ENCODE results near the gene BBS4. TPM values are rescaled to one million over a fixed set of nuclear protein-coding genes. Genes with fewer than 3 reads are reported as not detected.

BBS4 gene
- polyA plus RNA-seq, 1 donor (not counting 4 experiments of a cell fraction or from before 2014, with no cell fraction given), result 16.5 TPM

DNA sequence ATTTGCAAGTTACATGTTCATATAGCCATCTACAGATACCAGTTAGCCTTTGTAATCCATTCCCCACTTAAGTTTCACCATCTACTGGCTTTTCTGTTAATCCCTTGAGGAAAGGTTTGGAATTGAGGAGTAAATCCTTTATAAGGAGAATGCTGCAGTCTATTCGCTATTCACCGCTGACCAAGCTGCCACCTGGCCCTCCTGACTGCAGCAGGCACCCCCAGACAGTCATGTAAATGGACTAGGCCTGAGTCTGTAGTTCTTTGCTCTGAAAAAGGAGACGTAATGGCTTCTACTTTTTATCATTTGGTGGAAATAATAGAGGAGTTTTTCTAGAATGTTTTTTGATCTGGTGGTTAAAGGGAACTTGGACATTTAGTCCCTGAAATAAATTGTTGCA lies 3.2 kb upstream of the BBS4 start:
- TF ChIP-seq, protein P1, sequence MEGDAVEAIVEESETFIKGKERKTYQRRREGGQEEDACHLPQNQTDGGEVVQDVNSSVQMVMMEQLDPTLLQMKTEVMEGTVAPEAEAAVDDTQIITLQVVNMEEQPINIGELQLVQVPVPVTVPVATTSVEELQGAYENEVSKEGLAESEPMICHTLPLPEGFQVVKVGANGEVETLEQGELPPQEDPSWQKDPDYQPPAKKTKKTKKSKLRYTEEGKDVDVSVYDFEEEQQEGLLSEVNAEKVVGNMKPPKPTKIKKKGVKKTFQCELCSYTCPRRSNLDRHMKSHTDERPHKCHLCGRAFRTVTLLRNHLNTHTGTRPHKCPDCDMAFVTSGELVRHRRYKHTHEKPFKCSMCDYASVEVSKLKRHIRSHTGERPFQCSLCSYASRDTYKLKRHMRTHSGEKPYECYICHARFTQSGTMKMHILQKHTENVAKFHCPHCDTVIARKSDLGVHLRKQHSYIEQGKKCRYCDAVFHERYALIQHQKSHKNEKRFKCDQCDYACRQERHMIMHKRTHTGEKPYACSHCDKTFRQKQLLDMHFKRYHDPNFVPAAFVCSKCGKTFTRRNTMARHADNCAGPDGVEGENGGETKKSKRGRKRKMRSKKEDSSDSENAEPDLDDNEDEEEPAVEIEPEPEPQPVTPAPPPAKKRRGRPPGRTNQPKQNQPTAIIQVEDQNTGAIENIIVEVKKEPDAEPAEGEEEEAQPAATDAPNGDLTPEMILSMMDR (optimal IDR thresholded peaks at IDR 0.05 in 1 of 3, IDR thresholded peaks at IDR 0.05 in 1 of 3, conservative IDR thresholded peaks at IDR 0.05 in 1 of 3; ENCODE audit: extremely low read depth in 1 of 3, insufficient read depth in 2 of 3, low read length in 3 of 3), result no peak
- no peak for TF ChIP-seq EZH2 (IDR thresholded peaks at IDR 0.05; ENCODE audit: low read length)
- peaks cover 4% of the 10 kb centered on the region for H3K27me3 ChIP-seq (ENCODE audit: control insufficient read depth, extremely low read depth, insufficient read depth, low read length)
- H3K9me1 ChIP-seq (ENCODE audit: control insufficient read depth, extremely low read depth, insufficient read depth, low read length), result no peaks in the 10 kb centered on the region
- H3K79me2 ChIP-seq (ENCODE audit: control insufficient read depth, insufficient read depth, low read length), result no peaks in the 10 kb centered on the region
- H2AFZ ChIP-seq (ENCODE audit: control insufficient read depth, low read length), result no peak overlapping the region
- FAIRE-seq (no peak), DNase-seq (ENCODE audit: low read depth, low spot score) (no peak)
- dilution Hi-C loops (cut with MboI; ENCODE audit: extremely low pct_ligation_motif_present, low sequenced_read_pairs), result no loop called here
- H3K4me1 ChIP-seq (ENCODE audit: control insufficient read depth, extremely low read depth, insufficient read depth, low read length), result peaks cover 4% of the 10 kb centered on the region
- H3K9ac ChIP-seq (ENCODE audit: control insufficient read depth, extremely low read depth, insufficient read depth, low read length), result no peak overlapping the region
- no peaks in the 10 kb centered on the region for H4K20me1 ChIP-seq (ENCODE audit: control insufficient read depth, extremely low read depth, insufficient read depth, low read length)
- no peak overlapping the region for H3K4me3 ChIP-seq (ENCODE audit: control insufficient read depth in 2 of 3, extremely low read depth in 1 of 3, insufficient read depth in 2 of 3, low read depth in 1 of 3, low read length in 3 of 3)
- no peak overlapping the region for H3K4me2 ChIP-seq (ENCODE audit: control insufficient read depth, extremely low read depth, insufficient read depth, low read depth, low read length)
- H3K9me3 ChIP-seq (ENCODE audit: control insufficient read depth, low read depth, low read length), result no peaks in the 10 kb centered on the region
- H3K27ac ChIP-seq (ENCODE audit: control insufficient read depth, insufficient read depth, low read length), result no peak overlapping the region
- H3K36me3 ChIP-seq (ENCODE audit: control insufficient read depth in 2 of 2, extremely low read depth in 1 of 2, insufficient read depth in 2 of 2, low read length in 2 of 2), result no peaks in the 10 kb centered on the region

DNA sequence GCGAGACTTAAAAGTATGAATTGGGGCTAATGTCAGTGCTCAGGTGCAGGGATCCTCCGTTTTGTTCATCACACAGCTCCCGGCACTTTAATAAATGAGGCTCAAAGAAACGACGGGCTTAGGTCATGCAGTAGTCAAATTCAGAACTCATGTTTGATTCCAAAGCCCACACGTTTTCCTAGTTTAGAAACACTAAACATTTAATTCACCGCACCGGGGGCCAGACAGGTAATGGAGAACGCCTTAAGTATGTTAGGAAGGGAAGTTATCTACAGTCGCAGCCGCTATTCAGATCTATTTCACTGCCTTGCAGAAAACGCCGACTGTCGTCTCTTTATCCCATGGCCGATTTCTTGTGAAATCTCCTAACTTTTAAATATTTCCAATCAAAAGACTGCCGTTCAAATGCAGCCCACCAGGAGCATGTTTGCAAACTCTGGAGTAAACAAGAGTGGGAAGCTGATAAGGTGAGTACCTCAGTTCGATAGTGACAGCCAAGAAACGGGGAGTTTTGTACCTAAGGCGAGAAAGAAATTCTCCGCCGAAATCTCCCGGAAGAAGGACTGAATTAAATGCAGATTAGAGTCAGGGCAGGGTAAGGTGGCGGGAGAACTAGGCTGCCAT lies 594 bp upstream of the BBS4 start:
- no peaks in the 10 kb centered on the region for H3K36me3 ChIP-seq (ENCODE audit: control insufficient read depth in 2 of 2, extremely low read depth in 1 of 2, insufficient read depth in 2 of 2, low read length in 2 of 2)
- H3K27ac ChIP-seq (ENCODE audit: control insufficient read depth, insufficient read depth, low read length), result peak overlapping the region; percentile 75
- H3K79me2 ChIP-seq (ENCODE audit: control insufficient read depth, insufficient read depth, low read length), result peaks cover 2% of the 10 kb centered on the region
- peak overlapping the region; percentile 97 for H2AFZ ChIP-seq (ENCODE audit: control insufficient read depth, low read length)
- FAIRE-seq, result no peak
- dilution Hi-C loops (cut with MboI; ENCODE audit: extremely low pct_ligation_motif_present, low sequenced_read_pairs), result no loop called here
- H3K27me3 ChIP-seq (ENCODE audit: control insufficient read depth, extremely low read depth, insufficient read depth, low read length), result no peaks in the 10 kb centered on the region
- H4K20me1 ChIP-seq (ENCODE audit: control insufficient read depth, extremely low read depth, insufficient read depth, low read length), result no peaks in the 10 kb centered on the region
- H3K4me1 ChIP-seq (ENCODE audit: control insufficient read depth, extremely low read depth, insufficient read depth, low read length), result peaks cover 4% of the 10 kb centered on the region
- H3K9me3 ChIP-seq (ENCODE audit: control insufficient read depth, low read depth, low read length), result no peaks in the 10 kb centered on the region
- H3K4me3 ChIP-seq (ENCODE audit: control insufficient read depth in 2 of 3, extremely low read depth in 1 of 3, insufficient read depth in 2 of 3, low read depth in 1 of 3, low read length in 3 of 3), result peak overlapping the region; percentile 68 to 87 (median 78)
- no peaks in the 10 kb centered on the region for H3K9me1 ChIP-seq (ENCODE audit: control insufficient read depth, extremely low read depth, insufficient read depth, low read length)
- DNase-seq (ENCODE audit: low read depth, low spot score), result no peak
- peak overlapping the region; percentile 97 for H3K4me2 ChIP-seq (ENCODE audit: control insufficient read depth, extremely low read depth, insufficient read depth, low read depth, low read length)
- TF ChIP-seq EZH2 (IDR thresholded peaks at IDR 0.05; ENCODE audit: low read length), result no peak
- TF ChIP-seq, protein P1 (optimal IDR thresholded peaks at IDR 0.05 in 1 of 3, IDR thresholded peaks at IDR 0.05 in 1 of 3, conservative IDR thresholded peaks at IDR 0.05 in 1 of 3; ENCODE audit: extremely low read depth in 1 of 3, insufficient read depth in 2 of 3, low read length in 3 of 3), result peak in 1 of 3 experiments; percentile 14
- peak overlapping the region; percentile 79 for H3K9ac ChIP-seq (ENCODE audit: control insufficient read depth, extremely low read depth, insufficient read depth, low read length)

All from keratinocyte (primary cell).